Hematopoietic multipotent progenitor cell treated with erythropoietin and hydrocortisone succinate and interleukin-3 and kit ligand, for 8 days (in vitro differentiated cells): ENCODE measurements around the gene CDRT4.

Experiments used
- DNase-seq: peaks from one replicate; pipeline ENCODE4 v3.0.0-alpha.2; 2015

CDRT4 gene

DNA sequence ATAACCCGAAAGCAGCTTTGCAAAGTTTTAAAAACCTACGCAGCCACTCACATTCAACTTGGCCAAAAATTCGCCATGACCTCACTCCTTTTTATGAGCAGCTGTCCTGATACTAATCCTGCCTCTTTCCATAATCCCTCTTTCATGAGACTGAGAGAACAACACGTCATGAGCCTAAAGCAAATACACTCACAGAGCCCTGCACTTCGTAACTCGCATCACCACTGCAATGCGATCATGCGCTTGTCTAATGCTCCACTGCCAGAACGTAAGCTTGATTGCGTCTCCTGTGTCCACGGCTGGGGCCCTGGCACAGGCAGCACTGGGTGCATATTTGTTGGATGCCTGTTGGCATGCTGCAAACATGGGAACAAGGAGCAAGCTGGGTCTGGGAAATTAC is 36.2 kb downstream of the CDRT4 start:
- DNase-seq, result no peak

DNA sequence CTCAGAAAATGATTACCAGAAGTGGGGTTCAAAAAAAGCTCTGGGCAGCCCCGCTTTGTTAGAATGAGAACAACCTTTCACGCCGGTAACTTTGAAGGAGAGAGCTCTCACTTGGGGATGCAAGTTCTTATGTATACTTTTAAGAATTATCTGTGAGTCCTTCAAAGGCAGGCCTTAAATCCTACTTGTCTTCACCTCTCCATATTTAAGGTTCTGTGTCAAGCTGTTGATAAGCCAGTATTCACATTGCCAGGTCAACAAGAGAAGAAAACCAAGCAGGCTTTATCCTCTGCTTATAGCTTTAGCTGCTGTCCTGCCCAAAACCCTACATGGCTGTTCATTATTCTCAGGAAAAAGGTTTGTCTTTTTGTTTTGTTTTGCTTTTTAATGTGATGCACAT is 42.9 kb downstream of the CDRT4 start:
- no peak for DNase-seq

DNA sequence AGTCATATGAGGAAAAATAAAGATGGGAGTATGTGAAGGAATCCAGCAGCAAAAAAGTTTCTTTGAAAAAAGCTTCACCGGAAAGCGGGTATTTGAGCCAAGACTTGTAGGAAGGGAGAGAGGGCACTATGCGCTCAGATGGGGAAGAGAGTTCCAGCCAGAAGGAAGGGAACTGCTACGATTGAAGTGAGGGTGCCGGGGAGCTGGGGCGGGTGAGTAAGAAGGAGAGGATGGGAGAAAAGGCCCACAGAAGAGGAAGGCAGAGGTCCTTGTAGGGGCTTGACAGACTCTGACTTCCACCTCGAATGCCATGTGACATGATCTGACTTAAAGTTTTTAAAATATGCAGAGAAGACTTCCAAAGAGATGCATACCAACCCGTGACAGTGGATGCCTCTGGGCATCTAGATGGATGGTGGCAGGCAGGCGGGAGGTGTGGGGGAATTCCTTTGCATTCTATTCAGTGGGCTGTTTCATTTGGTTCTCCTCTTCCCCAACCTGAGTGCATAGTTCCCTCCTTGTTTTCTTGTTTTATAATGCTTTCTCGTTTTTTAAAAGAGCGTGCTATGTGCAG is 44.9 kb downstream of the CDRT4 start:
- no peak for DNase-seq

DNA sequence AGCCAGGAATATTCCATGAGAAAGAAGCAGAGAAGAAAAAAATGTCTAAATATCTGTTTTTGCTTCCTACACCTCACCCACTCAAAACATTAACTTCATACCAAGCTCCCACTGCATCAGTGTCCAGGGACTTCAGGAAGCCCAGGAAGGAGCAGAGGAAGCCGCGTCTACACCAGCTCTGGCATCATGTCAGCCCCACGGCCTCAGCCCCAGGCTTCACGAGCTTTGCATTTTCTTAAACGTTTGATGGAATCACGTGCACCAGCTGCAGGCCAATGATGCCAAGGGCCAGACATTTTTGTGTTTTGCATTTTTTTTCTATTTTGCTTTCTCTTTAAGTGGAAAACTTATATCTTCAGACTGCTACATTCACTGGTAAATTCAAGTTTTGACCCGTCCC is 48.6 kb downstream of the CDRT4 start:
- no peak for DNase-seq

DNA sequence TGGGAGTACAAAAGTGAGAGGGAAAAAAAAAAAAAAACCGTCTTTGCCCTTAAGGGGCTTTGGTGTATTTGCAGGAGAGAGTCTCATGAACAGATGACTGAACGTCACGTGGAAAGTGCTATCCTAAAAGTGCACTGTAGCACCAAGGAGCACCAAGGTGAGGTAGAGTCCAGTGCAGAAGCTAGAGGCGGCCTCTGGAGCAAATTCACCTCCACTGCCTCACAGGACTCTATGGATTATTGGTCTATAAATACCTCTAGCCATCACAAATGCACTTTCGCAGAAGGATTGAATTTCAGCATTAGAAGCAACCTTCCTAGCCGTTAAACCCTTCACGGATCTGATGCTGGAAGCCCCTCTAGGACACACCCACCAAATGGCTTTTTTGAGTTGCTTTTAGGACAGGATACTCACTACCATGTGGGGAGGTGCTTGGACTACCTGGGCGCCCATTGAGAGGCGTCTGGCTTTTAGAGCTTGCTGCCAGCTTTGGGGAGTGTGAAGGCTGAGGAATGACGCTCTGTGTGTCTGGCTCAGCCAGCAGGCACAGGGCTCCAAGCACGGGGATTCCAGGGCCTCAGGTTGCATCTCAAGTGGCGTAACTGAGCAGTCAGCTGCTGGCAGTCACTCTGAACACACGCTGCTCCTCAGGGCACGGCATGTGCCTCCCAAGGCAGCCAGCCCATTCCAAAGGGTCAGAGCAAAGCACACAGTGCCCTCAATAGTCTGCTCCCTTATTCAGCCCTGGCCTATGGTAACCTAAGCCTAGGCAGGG is 52.7 kb downstream of the CDRT4 start:
- no peak for DNase-seq

DNA sequence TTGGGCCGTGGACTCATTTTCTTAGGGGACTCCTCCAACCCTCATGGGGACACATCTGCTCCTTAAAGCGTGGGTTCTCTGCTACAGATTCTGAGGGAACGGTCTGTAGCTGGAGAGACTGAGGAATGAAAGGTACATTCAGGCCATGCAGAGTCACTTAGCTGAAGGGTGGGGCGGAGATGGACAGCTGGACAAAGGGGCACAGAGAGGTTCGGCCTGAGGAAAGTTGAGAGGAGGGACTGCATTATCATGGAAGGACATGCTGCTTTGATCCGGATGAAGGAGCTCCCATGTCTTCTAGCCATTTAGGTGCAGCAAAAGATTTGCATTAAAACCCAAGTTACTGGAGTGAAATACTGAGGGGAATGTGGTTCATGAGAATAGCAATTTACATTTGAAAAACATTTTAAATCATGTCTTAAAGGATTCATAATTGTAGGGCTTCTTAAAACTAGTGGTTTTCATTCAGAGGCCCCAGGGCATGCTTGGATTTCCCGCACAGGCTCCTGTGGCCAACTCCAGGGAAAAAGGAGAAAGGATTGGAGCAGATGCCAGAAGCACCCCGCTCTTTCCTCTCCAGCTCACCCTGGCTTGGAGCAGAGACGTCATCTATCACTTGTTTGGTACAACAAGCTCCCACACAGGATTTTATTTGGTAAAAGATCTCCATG is 54.2 kb downstream of the CDRT4 start:
- DNase-seq, result no peak

DNA sequence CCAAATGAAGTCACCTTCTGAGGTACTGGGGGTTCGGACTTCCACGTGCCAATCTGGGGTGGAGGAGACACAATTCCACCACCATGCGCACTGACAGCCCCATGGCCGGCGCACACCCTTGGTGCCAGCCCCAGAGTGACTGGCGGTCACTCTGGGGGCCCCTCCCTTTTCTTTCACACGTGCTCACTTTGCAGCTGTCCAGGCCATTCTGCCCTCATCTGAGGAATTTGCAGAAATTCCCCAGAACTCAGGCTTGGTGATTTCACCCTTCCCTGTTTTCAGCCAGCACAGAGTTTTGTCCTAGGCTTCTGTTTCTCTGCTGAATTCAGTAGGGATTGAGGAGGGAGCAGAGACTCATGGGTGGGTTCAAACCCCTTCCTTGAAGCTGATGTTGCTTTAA is 54.8 kb downstream of the CDRT4 start:
- DNase-seq, result no peak

DNA sequence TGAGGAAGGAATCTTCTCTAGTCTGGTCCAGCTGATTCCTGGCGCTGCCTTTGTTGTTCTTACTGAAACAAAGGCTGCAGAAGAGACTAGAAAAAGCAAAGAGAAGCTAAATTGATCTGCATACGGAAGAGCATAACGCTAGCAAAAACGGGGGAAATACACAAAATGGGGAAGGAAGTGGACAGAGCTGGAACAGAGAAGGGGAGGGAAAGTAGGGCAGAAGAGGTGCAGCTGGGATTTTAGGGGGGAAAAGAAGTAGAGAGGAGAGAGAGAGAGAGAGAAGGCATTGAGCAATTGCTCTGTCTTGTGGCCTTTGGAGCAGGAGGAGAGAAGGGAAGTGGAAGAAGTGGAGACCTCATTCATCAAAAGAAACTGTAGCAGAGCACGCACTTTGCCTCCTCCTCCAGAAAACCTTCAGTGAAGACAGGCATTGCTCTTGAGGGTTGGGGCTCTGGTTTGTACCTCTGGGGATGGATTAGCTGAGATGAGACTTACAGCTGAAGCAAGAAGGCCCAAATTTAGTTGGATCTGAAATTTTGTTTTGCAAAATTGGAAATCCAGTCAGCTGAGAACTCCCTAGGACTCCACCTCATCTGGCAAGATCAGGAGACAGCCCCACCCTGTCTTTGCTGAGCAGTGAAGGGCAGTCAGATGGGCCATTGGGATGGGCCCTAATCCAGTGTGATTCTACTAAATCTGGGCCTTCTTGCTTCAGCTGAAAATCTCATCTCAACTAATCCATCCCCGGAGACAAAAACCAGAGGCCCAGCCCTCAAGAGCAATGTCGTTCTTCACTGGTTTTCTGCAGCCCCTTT is 55.8 kb downstream of the CDRT4 start:
- no peak for DNase-seq

DNA sequence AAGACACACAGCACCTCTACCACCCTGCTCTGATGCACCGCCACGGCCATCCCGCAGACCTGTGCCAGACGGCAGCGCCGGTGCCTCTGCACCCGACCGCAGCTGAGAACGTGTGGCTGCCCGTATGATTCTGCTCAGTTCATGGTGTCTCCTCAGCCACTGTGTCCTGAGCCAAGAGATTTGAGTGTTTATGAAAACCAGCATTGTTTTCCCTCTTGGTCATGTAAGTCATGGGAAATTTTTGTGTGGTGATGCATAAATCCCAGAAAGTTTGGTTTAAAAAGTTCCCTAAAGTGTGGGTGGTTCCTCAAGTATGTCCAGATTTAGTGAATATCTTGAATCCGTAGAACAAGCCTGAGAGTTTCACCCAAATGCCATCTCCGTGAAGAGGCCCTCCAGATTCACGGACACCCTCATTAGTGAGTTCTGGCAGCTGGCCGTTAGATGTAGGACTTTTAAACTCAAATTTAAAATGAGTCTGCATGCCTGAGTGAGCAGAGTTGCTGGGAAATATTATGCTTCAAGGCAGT is 57.6 kb downstream of the CDRT4 start:
- DNase-seq, result no peak

DNA sequence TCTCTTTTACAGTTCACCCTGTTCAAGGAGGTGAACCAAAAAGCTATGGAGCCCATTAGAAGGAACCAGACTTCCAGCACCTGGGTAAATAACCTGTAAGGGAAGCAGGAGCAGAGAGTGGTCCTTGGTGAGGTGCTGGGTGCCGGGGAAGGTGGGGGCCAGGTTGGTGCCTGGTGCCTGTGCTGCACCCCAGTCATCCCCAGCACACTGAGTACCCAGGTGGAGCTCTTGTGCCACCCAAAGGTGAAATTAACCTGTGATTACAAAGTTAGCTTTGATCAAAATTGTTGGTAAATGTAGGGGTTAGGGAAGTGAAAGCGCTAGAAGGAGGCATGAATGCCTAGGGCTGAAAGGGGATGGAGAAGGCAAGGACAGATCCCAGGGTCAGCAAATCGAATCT is 58.6 kb downstream of the CDRT4 start:
- DNase-seq, result no peak

DNA sequence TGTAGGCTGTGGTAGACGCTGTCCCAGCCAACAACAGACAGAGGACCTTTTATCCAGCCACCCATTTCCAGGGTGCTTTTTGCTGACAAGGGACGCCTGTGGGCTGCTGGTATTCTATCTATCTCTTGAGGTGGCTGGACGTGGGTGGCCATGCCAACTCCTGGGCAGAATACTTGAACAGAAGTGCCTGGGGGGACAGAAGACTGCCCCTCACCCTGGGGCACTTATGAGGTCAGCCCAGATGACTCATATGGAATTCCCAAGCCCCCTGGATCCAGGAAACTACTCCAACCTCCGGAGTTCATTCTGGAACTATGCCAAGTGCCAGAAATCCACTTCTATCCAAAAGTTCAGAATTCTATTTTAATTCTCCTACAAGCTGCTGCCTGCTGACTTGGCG is 61.3 kb downstream of the CDRT4 start:
- no peak for DNase-seq

DNA sequence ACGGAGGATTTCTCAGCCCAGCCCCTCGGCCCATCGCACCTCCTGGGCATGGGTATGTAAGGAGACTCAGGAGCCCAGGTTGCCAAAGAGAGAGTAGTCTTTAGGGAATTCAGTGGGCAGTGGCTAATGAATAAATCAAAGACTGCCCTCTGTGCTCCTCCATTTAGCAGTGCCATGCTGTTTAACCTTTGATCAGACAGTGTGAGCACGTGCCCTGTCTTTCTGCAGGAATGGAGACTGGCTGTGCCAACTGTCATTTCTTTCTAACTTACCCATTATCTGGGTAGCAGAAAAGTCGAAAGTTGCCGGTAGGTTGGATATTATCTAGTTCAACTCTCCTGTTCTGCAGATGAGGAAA is 62.4 kb downstream of the CDRT4 start:
- no peak for DNase-seq

DNA sequence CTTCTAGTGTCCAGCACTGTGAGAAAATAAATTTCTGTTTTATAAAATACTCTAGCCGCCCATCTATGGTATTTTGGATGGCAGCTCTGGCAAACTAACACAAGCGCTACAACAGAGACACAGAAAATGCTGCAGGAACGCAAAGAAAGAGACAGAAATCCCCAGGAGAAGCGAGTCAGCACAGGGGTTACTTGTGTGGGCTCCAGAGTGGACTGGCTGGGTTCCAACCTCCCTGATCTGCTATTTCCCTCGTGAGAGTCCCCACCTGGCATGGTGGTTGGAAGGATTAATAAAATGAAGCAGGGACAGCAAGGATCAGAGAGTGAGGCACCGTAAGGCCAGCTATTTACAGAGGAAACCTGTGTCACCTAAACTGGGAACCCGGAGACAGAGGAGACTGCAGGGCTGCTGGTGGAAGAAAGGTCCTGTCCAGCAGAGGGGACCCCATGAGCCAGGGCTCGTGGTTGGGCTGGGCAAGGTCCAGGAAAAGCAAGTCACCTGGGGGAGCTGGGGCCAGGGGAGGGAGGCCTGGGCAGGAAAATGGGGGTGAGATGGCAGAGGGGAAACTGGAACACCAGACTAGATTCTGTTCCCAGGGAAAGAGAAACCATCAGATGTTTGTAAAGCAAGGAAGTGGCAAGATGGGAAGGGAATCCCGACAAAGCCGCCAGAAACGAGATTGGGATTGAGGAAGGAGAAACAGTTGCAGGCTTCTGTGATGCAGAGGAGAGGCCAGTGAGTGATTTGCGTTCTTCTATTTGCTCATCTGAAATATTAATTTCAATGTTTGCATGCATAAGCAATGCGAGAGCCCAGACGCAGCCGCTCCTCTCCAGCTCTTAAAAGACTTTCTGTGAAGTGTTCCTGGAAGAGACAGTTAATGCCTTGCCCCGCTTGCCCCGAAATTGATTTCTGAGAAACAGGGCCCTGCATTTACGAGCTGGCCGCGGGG is 63.0 kb downstream of the CDRT4 start:
- no peak for DNase-seq

DNA sequence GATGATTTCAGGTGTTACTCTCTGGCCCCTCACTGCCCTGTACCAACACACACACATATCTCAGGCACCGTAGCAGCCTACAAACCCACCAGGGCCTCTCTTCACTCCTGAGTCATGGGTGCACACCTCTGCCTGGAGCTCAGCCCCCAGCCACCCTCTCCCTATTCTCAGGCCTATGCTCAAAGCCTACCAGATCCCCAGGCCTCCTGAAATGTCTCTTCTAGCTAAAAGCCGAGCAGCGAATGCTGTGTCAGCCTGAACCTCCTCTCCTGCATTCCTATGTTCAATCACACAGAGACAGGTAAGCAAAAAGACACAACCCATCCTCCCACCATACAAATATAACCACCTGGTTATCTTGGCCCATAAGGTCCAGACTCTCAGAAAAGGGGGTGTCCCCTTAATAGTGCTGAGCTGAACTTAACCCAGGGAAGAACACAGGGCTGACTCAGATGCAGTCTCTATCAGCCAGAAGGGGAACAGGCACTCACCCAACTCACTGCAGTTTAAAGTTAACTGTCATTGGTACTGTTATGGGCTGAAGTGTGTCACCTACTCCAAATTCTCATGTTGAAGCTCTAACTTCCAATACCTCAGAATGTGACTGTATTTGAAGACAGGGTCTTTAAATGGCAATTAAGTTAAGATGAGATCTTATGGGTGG is 64.0 kb downstream of the CDRT4 start:
- no peak for DNase-seq

DNA sequence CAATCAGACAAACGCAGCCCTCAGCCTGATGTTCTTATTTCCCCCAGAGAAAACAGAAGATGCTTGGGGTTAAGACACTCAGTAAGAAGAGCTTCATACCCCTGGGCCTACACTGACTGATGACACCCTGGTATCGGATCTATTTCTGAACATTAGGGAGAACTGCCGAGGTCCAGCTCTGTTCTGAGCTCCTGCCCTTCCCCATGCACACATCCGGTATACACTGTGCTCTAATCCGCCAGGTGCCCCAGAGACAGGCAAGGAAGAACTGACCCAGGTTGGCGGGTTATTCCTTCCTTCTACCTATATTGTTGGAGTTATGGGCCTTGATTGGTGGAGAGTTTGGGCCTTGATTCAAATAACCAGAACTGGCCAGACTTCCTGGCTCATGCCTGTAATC is 68.0 kb downstream of the CDRT4 start:
- no peak for DNase-seq

DNA sequence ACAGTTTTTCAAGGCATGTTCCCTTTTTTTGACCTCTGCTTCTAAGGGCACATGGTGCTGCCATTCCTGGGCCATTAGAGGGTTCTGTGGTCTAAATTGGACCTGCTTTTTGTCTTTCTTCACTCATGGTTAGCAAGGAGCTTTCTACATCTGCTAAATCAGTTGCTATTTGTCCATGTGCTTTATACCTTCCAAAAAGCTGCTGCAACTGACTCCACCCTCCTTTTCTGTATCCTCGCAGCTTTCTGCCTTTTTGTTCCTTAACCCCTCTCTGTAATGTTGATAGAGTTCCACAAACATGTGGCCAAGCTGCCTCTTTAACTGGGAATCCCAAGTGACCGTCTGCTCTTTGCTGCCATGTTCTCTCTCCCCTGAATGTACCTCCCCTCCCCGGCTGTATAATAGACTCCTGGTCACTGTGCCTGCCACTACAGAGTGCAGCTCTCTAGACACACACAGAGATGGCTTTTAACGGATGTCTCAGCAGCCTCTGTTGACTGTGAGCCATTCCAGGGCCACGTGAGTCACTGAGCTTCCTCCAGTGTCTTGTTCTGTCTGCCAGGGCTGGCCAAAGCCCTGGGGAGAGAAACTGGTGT is 68.6 kb downstream of the CDRT4 start:
- DNase-seq, result no peak

DNA sequence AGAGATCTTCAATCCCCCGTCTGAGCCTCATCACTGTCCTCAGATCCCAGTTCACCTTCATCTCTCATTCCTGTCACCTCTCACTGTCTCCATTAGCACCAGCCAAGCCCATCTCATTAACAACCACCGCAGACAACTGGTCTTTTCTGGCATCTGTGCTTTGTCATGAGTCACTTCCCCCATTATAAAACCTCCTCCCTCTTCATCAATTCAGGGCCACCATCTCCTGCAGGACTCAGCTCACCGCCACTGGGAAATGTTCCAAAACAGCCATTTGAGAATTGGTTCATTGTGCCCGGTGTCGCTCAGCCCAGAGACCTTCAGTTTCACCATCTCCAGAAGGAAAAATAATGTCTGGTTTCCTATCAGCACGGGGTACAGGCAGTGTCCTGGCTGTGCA is 69.1 kb downstream of the CDRT4 start:
- DNase-seq, result peak; percentile 56

DNA sequence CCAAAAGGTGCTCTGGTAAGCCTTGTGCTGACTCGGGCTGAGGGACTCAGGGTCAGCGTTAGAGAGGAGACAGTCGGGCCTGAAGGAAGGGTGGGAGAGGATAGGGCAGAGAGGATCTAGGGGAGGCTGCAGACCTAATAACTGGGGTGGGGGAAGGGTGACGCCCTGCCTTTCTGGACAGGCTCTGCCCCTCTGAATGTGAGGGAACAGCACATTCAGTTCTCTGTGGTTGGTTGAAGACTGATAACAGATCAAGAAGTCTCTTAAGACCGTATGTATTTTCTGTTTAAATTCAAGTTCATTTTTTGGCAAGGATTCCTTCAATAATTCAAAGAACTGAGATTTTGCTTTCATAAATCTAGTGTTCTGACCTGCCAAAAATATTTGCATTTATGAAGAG is 69.8 kb downstream of the CDRT4 start:
- peak; percentile 25 for DNase-seq

DNA sequence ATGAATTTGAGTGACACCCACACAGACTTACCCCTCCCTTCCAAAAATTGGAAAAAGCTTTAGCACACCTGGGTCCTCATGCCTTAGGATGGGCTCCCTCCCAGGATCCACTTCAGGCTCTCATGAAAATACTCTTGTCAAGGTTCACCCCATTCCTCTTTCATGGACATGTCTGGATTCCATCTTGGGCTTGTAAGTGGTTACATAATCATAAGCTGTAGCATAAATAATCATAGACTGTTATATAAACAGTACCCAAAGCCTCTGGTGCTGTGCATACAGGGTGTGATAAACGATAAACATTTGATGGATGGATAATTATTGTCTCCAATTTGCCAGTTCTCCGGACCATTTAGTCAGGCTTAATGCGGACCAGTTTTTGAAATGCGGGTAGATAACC is 72.3 kb downstream of the CDRT4 start:
- DNase-seq, result no peak

DNA sequence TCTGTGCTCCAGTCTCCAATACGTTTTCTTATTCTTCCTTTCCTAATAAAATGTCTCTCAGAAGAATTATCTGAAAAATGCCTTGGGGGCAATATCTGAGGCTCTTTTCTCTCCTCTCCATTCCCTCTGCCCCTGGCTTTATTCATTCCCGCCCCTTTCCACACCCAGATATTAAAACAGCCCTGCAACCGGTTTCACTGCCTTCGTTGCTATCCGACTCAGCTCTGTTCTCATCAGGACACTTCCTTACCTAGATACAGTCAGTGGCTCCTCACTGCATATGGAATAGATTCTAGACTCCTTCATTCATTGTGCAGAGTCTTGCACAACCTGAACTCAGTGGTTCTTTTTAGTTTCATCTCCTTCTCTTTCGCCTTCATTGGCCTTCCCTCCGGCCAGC is 74.0 kb downstream of the CDRT4 start:
- DNase-seq, result no peak

DNA sequence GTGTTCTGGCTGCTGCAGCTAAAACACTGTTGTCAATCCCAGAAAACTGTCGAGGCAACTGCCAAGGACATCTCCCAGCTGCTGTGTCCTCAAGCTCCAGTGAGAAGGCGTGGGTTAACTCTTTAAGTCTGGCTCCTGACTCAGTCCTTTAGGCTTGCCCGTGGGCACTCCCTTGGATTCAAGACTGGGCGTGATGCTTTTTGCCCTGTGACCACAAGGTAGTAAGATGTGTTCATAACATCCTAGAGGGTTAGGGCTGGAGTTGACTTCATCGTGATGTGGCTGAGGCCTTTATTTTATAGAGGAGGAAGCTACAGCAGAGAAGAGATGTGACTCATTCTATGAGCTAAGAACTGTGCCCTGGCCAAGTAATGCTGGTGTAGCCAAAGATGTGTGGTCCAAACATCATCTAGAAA is 75.1 kb downstream of the CDRT4 start:
- no peak for DNase-seq
